KOPT-K1 (cell line): ENCODE measurements around the gene THSD8.

Experiments used
- H3K27ac ChIP-seq: fragments of 200-600 bp; sonication (generic); 2 replicates; pipeline ENCODE4 v1.5.1; 2016; ENCODE audit warnings: antibody characterized with exemption, mild to moderate bottlenecking, low read depth, low read length; ENCODE audit not compliant: poor library complexity, severe bottlenecking
- H3K36me3 ChIP-seq: fragments of 200-600 bp; sonication (generic); 2 replicates; pipeline ENCODE4 v1.5.1; 2017; ENCODE audit warnings: antibody characterized with exemption, mild to moderate bottlenecking, low read length, moderate library complexity; ENCODE audit not compliant: insufficient read depth
- H3K9me3 ChIP-seq: fragments of 200-600 bp; sonication (generic); 2 replicates; pipeline ENCODE4 v1.5.1; 2017; ENCODE audit warnings: antibody characterized with exemption, low read length, mild to moderate bottlenecking; ENCODE audit not compliant: insufficient read depth, poor library complexity, severe bottlenecking

The THSD8 gene

GRCh38 chr19:12774588-12775555, 27.0 kb upstream of the THSD8 start, which contains the start of gene HOOK2:
TSS of gene HOOK2 (minus strand) at chr19:12775552. CDS start at chr19:12775449, 103 bp downstream.
- Histone ChIP-seq H3K9me3 (no peaks in the 10 kb centered on the region), H3K36me3 (no peaks in the 10 kb centered on the region), H3K27ac (peak within 1 kb of the TSS; percentile 33)

- H3K9me3 ChIP-seq: no peaks in the 10 kb centered on the region
- H3K27ac ChIP-seq: peak overlapping the region; percentile 82
These were observed 24.5 kb upstream of the THSD8 start for GRCh38 chr19:12777217-12778016.

GRCh38 chr19:12778017-12778904, 23.6 kb upstream of the THSD8 start:
- Histone ChIP-seq H3K9me3 (no peaks in the 10 kb centered on the region), H3K36me3 (no peaks in the 10 kb centered on the region), H3K27ac (peak overlapping the region; percentile 82)

More at GRCh38 chr19:12777217-12778016, 24.5 kb upstream of the THSD8 start:
- H3K36me3 ChIP-seq: no peaks in the 10 kb centered on the region

GRCh38 chr19:12778905-12779161, 23.0 kb upstream of the THSD8 start:
- Histone ChIP-seq H3K27ac (peak overlapping the region; percentile 82), H3K9me3 (no peaks in the 10 kb centered on the region), H3K36me3 (no peaks in the 10 kb centered on the region)

GRCh38 chr19:12779162-12779993, 22.5 kb upstream of the THSD8 start:
- Histone ChIP-seq H3K36me3 (no peaks in the 10 kb centered on the region), H3K27ac (peak overlapping the region; percentile 82), H3K9me3 (no peaks in the 10 kb centered on the region)

GRCh38 chr19:12782174-12782423, 19.8 kb upstream of the THSD8 start:
- Histone ChIP-seq H3K27ac (peak overlapping the region; percentile 99), H3K36me3 (no peaks in the 10 kb centered on the region)

GRCh38 chr19:12782424-12783290, 19.2 kb upstream of the THSD8 start:
- Histone ChIP-seq H3K36me3 (no peaks in the 10 kb centered on the region), H3K27ac (peak overlapping the region; percentile 99), H3K9me3 (no peaks in the 10 kb centered on the region)

More at GRCh38 chr19:12782174-12782423, 19.8 kb upstream of the THSD8 start:
- no peaks in the 10 kb centered on the region for H3K9me3 ChIP-seq

GRCh38 chr19:12783291-12783848, 18.5 kb upstream of the THSD8 start:
- Histone ChIP-seq H3K27ac (peak overlapping the region; percentile 99), H3K9me3 (no peaks in the 10 kb centered on the region), H3K36me3 (no peaks in the 10 kb centered on the region)

- H3K27ac ChIP-seq: peak overlapping the region; percentile 99
- H3K9me3 ChIP-seq: no peaks in the 10 kb centered on the region
- H3K36me3 ChIP-seq: no peaks in the 10 kb centered on the region
These were observed 17.9 kb upstream of the THSD8 start for GRCh38 chr19:12783849-12784393.

GRCh38 chr19:12784394-12784870, 17.4 kb upstream of the THSD8 start:
- H3K9me3 ChIP-seq: no peaks in the 10 kb centered on the region
- H3K27ac ChIP-seq: peak overlapping the region; percentile 99
- H3K36me3 ChIP-seq: no peaks in the 10 kb centered on the region

GRCh38 chr19:12784871-12785430, 16.9 kb upstream of the THSD8 start:
- Histone ChIP-seq H3K27ac (peak overlapping the region; percentile 99), H3K36me3 (no peaks in the 10 kb centered on the region), H3K9me3 (no peaks in the 10 kb centered on the region)

GRCh38 chr19:12785431-12786031, 16.3 kb upstream of the THSD8 start:
- Histone ChIP-seq H3K27ac (peak overlapping the region; percentile 99), H3K36me3 (no peaks in the 10 kb centered on the region), H3K9me3 (no peaks in the 10 kb centered on the region)
